Activated CD8-positive, alpha-beta memory T cell treated with anti-CD3 and anti-CD28 coated beads, Interleukin-2, amount 50 U/mL, for 1 hour (primary cell): Measurements from ENCODE around the gene UBE2G1.

Source experiments
- DNase-seq: peaks from one replicate; pipeline ENCODE4 v3.0.0-alpha.2; 2020; ENCODE audit errors: extremely low read depth

Gene UBE2G1

DNA sequence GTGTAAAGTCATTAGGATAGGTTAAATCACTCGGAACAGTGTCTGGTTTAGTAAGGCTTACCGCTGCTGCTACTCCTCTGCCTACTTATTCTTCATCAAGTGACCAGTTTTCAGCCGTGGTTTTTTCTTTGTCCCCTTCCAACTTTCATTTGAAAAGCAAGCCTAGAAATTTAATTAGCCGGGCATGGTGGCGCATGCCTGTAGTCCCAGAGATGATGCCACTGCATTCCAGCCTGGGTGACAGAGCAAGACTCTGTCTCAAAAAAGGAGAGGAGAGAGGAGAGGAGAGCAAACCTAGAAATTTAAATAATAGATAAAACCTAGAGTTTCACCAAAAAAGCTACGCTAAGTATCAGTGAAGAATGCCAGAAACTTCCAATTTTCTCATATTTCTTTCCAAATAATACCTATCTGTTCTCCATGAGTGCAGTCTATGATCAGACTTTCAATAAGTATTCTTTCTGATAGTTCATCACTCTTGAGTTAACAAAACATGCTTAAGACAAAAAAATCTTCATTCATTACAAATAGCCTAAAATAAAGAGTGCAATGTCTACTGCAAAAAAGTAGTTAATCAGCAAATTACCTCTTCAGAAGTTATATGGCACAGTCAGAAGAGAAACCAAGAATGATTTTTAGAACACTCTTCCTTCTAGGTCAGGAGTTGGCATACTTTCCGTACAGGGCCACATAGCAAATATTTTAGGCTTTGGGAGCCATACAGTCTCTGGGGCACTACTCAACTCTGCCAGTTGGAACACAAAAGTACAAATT lies 117.8 kb downstream of the UBE2G1 start:
- no peak for DNase-seq

DNA sequence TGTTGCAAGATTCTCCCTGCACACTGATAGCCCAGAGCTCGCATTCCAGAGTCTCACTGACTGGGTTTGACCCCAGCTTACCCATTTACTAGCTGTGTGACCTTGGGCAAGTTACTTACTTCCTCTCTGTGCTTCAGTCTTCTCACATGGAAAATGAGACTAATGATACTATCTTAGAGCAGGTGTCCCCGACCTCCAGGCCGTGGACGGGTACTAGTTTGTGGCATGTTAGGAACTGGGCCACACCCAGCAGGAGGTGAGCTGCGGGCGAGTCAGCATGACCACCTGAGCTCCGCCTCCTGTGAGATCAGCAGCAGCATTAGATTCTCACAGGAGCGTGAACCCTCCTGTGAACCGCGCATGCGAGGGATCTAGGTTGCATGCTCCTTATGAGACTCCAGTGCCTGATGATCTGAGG lies 118.5 kb downstream of the UBE2G1 start:
- DNase-seq: no peak

DNA sequence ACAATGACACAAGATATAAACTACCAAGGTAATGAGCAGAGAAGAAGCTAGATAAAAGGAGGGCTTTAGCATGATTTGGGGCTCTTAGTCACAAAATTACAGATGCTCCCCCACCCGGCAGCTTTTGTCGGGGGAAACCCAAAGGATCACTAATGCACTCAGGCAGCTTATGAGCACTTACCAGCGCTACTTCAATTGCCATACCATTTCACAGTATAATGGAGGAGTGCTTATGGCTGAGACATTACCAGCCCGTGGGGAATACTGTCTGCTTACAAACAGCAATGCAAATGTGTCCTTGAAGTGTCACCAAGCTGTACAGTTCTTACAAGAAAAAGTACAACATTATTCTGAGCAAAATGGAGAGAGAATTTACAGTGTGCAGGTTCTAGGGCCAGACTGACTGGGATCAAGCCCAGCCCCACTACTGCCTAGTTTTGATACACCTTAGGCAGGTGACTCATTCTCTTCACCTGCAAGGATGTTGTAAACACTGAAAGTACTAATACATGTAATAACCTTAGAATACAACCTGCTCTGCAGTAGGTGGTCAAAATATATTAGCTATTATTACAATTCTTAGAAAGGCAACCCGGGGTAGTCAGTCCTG lies 119.0 kb downstream of the UBE2G1 start:
- no peak for DNase-seq

DNA sequence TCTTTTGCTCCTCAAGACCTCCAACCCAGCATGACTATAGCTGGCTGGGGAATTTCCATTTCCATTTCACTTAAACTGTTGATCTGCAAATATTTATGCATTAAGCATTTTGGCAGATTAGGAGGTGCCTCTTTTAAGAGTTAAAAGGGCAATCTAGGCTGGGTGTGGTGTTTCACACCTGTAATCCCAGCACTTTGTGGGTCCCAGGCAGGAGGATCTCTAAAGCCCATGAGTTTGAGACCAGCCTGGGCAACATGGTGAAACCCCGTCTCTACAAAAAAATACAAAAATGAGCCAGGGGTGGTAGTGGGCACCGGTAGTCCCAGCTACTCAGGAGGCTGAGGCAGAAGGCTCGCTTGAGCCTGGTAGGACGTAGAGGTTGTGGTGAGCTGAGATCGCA lies 119.8 kb downstream of the UBE2G1 start:
- no peak for DNase-seq

DNA sequence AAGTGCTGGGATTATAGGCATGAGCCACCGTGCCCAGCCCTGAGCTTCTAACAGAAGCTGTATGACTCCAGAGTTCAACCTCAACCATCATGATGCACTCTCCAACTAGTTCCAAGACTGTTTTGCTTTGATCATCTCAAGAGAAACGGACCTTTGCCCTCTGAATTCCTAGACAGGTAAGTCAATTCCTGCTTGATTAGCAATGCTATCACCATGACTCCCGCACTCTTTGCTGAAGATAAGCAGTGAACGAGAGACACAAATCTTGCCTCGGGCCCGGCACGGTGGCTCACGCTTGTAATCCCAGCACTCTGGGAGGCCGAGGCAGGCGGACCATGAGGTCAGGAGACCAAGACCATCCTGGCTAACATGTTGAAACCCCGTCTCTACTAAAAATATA lies 124.9 kb downstream of the UBE2G1 start:
- no peak for DNase-seq

DNA sequence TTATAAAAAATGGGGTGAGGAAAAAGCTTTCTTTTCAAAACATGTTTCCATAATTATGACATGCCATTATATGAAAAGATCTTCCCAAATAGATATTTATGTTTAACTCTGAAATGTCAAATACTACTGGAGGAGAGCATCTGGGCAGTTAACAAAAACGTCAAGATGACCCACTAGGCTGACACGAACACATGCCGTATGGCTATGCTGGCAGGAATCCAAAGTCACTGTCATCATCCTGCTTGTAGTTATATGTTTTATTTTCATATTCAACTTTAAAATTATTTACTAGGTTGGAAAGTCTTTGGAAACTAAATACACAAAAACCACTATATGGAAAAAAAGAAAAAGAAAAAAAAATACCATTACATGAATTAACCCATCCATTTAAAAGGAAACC lies 130.0 kb downstream of the UBE2G1 start:
- DNase-seq: no peak

DNA sequence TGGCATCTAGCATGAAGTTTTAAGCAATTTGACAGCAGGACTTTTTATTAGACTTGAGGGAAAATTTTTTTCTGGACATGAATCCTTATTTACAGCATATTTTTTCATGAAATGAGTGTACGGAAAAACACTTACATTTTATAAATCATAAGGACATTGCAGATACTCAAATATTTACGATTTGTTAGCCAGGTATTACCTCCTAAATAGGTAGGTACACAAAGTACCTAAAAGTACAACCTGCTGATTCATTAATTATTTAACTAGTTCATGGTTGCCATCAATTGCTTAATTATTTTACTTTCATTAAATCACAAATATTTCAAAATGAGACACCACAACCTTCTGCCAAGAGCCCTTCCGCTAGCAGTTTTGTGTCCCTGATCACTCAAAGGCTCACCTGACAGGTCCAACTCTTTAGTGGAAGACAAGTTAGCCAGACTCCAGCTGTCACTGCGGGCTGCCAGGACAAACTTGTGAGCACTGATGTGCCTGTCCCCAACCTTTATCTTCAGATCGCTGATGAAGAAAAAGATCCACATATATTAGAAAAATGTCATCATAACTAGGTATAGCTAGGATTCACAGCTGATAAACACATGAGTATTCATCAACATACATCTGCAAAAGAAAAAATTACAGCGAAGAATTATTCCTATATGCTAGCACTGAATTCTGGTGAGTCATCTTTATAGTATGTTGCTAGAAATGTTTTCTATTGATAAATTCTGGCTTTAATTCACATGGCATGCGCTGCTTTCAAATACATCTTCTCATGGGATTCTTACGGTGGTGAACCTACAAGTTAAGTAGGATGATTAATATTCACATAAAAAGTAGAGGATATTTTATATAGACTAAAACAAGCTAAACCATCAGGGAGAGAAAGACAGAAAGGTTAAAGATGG lies 130.8 kb downstream of the UBE2G1 start:
- no peak for DNase-seq

DNA sequence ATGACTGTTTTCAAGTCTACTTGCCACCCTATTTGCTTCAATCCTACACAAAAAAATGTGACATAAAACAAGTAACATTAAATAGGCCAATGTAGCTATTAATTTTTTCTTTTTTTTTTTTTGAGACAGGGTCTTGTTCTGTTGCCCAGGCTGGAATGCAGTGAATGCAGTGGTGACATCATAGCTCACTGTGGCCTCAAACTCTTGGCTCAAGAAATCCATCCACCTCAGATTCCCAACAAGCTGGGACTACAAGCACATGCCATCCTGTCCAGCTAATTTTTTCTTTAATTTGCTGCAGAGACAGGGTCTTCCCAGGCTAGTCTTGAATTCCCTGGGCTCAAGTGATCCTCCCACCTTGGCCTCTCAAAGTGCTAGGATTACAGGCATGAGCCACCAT lies 132.1 kb downstream of the UBE2G1 start:
- no peak for DNase-seq

DNA sequence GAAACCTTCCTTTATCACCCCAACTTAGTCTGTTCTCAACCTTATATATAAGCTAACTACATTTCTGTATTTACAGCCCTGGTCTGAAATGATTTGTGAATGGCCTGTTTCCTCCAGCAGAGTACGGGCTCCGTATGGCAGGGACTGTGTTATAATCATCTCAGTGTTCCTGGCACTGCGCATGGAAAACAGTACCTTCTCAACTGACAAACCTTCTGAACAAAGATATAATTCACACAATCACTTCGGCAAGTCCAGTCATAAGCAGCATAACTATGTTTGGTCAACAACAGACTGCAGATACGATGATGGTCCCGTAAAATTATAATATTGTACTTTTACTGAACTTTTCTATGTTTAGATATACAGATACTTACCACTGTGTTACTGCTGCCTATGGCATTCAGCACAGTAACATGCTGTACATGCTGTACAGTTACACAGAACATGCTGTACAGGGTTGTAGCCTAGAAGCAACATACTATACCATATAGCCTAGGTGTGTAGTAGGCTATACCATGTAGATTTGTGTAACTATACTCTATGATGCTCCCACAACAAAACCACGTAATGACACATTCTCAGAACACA lies 132.7 kb downstream of the UBE2G1 start:
- DNase-seq: no peak

DNA sequence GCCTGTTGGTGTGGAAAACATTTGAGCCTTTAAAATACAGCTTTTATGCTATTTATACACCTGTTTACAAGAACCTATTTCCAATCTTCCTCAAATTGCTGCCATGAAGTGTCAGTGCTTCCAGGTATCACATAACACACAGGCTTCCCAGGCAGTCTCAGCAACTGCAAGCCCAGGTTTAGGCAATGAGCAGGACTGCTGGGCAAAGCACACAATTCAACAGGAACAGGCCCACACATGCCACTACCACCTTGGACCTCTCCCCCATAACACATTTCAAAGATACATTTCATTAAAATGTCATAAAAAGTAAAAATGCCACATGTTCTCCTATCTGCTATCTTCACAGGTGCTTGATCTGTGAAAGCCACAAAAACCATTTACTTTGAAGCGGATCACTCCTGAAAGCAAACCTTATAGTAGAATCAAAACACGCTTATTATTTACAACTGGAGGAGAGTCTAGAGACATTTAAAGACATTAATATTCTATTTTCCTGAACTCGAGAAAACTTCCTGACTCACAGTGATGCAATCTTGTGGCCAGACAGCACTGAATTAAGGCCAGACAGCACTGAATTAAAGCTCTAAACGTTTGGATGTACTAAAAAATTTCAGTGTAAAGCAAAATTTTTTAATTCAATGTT lies 134.2 kb downstream of the UBE2G1 start:
- no peak for DNase-seq

DNA sequence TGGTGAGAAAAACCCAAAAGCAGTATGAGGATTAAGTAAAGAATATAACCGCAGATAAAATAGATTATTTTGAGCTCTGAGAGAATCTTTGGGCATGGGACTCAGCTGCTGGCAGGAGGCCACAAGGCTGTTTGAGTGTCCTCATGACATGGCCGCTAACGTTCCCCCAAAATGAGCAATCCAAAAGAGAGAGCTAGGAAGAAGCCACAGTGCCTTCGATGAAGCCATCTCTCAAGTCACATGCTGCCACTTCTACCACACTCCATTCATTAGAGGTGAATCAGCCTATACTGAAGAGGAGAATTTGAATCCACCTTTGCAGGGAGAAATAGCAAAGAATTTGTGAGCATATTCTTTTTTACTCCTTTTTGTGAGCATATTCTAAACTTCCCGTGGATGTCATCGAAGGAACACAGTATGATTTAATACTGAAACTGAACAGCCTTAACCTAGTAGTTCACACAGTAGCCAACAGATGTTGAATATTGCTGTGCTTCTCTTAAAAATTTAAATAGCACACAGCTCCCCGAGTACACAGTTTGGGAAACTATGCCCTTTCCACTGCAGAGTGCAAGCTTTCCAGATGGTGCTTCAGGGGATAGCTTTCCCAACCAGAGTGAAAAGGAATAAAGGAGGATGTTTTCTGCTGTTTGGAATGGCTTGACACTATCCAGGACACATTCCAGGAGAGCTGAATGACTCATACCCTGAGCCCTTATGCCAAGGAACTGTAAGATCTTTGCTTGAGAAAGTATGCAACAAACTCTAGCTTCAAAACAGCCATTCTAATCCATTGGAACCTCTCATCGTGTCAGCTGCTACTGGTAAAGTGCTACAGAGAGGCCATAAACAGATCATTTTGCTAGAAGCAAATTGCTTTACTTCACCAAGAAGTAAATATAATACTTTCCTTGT lies 136.6 kb downstream of the UBE2G1 start:
- DNase-seq: no peak

DNA sequence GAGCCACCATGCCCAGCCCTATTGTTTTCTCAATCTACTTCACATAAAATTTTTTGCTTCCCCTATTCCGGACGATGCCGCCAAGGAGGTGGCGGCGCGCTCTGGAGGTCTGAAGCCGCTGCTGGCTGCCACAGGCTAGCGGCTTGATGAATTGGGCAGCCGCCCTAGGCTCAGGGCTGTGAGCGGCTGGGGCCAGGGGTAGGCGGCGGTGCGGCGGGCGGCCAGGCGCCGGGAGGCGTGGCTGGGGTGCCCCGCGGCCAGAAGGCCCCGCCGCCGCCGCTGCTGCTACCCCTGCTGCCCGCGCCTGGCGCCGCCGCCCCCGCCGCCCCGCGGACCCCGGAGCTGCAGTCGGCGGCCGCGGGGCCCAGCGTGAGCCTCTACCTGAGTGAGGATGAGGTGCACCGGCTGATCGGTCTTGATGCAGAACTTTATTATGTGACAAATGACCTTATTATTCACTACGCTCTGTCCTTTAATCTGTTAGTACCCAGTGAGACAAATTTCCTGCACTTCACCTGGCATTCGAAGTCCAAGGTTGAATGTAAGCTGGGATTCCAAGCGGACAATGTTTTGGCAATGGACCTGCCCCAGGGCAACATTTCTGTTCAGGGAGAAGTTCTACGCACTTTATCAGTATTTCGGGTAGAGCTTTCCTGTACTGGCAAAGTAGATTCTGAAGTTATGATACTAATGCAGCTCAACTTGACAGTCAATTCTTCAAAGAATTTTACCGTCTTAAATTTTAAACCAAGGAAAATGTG lies 144.4 kb downstream of the UBE2G1 start:
- no peak for DNase-seq

DNA sequence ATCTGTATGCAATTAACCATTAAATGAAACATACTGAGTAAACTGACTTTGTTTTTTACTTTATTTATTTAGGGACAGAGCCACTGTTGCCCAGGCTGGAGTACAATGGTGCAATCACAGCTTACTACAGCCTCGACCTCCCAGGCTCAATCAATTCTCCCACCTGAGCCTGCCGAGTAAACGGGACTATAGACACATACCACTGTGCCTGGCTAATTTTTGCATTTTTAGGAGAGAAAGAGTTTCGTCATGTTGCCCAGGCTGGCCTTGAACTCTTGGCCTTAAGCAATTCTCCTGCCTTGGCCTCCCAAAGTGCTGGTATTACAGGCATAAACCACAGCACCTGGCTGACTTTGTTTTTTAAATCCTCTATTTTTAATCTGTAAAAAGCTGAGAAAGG lies 145.3 kb downstream of the UBE2G1 start:
- no peak for DNase-seq

DNA sequence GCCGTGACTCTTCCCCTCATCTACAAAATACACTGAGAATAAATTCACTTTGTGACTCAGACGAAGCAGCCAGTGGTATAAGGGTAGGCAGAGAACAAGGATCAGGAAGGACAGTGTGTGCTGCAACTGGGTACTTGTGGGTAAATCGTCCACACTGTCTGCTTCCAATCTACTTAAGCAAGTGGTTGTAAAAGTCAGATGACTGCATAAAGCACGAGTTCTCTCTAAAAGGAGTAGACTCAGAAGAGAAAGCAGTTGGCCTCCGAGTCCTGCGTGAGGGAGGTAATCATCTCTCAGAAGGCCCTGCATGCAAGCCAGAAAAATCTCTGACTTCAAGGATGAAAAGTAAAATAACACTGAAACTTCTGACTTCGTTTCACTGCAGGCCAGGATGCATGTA lies 145.8 kb downstream of the UBE2G1 start:
- DNase-seq: no peak
